Trophoblast cell (in vitro differentiated cells and primary cell): ENCODE data around the gene EPS15.

Experiments
- DNase-seq, 2 donors: peaks; one replicate each; pipeline ENCODE4 v3.0.0-alpha.2; 2016
- H2AFZ ChIP-seq: 2 replicates; pipeline ENCODE4 v1.6.1; 2013; ENCODE audit warnings: low read length, moderate library complexity, mild to moderate bottlenecking; ENCODE audit not compliant: insufficient read depth, poor library complexity
- H2AK5ac ChIP-seq: 2 replicates; pipeline ENCODE4 v1.6.1; 2013; ENCODE audit warnings: mild to moderate bottlenecking, low read length
- H2BK120ac ChIP-seq: 2 replicates; pipeline ENCODE4 v1.6.1; 2013; ENCODE audit warnings: low read length, mild to moderate bottlenecking, moderate library complexity; ENCODE audit not compliant: insufficient read depth, poor library complexity
- H2BK12ac ChIP-seq: 2 replicates; pipeline ENCODE4 v1.6.1; 2013; ENCODE audit warnings: mild to moderate bottlenecking, low read length, moderate library complexity
- H2BK5ac ChIP-seq: 2 replicates; pipeline ENCODE4 v1.6.1; 2013; ENCODE audit warnings: low read length, low read depth, moderate library complexity, mild to moderate bottlenecking; ENCODE audit not compliant: poor library complexity
- H3K14ac ChIP-seq: 2 replicates; pipeline ENCODE4 v1.6.1; 2013; ENCODE audit warnings: mild to moderate bottlenecking, low read length
- H3K18ac ChIP-seq: 2 replicates; pipeline ENCODE4 v1.6.1; 2013; ENCODE audit warnings: mild to moderate bottlenecking, low read length
- H3K23ac ChIP-seq: 2 replicates; pipeline ENCODE4 v1.6.1; 2013; ENCODE audit warnings: low read length
- H3K27ac ChIP-seq: 2 replicates; pipeline ENCODE4 v1.5.1; 2013; ENCODE audit warnings: low read depth, mild to moderate bottlenecking, inconsistent platforms, low read length, moderate library complexity
- H3K27me3 ChIP-seq: 2 replicates; pipeline ENCODE4 v1.6.1; 2013; ENCODE audit warnings: inconsistent platforms, mild to moderate bottlenecking, low read length, moderate library complexity; ENCODE audit not compliant: insufficient read depth
- H3K36me3 ChIP-seq, 2 experiments: 1 replicate in 1 of 2; 2 replicates in 1 of 2; pipeline ENCODE4 v1.6.1; 2013; ENCODE audit warnings: low read length in 2 of 2, mild to moderate bottlenecking in 2 of 2, moderate library complexity in 1 of 2; ENCODE audit not compliant: insufficient read depth in 2 of 2, control insufficient read depth in 1 of 2
- H3K4ac ChIP-seq: 2 replicates; pipeline ENCODE4 v1.6.1; 2013; ENCODE audit warnings: low read depth, mild to moderate bottlenecking, low read length, moderate library complexity
- H3K4me1 ChIP-seq, 2 experiments: 1 replicate in 1 of 2; 2 replicates in 1 of 2; pipeline ENCODE4 v1.6.1; 2013; ENCODE audit warnings: low read length in 2 of 2, mild to moderate bottlenecking in 2 of 2, moderate library complexity in 1 of 2; ENCODE audit not compliant: insufficient read depth in 2 of 2, control insufficient read depth in 1 of 2
- H3K4me2 ChIP-seq: 2 replicates; pipeline ENCODE4 v1.6.1; 2013; ENCODE audit warnings: inconsistent platforms, mild to moderate bottlenecking, low read length, moderate library complexity
- H3K4me3 ChIP-seq: 2 replicates; pipeline ENCODE4 v1.5.1; 2013; ENCODE audit warnings: mild to moderate bottlenecking, low read depth, low read length, inconsistent platforms
- H3K79me1 ChIP-seq: one replicate; pipeline ENCODE4 v1.6.1; 2013; ENCODE audit warnings: low read length
- H3K79me2 ChIP-seq: 2 replicates; pipeline ENCODE4 v1.6.1; 2013; ENCODE audit warnings: low read length, mild to moderate bottlenecking; ENCODE audit not compliant: control insufficient read depth, insufficient read depth, poor library complexity
- H3K9ac ChIP-seq: 2 replicates; pipeline ENCODE4 v1.6.1; 2013; ENCODE audit warnings: mild to moderate bottlenecking, low read length
- H3K9me3 ChIP-seq: 2 replicates; pipeline ENCODE4 v1.6.1; 2013; ENCODE audit warnings: low read depth, mild to moderate bottlenecking, control low read depth, inconsistent platforms, low read length; ENCODE audit not compliant: insufficient read depth
- H4K12ac ChIP-seq: 2 replicates; pipeline ENCODE4 v1.6.1; 2013; ENCODE audit warnings: low read depth, mild to moderate bottlenecking, low read length, moderate library complexity
- H4K8ac ChIP-seq: 2 replicates; pipeline ENCODE4 v1.6.1; 2013; ENCODE audit warnings: low read depth, mild to moderate bottlenecking, low read length, moderate library complexity
- H4K91ac ChIP-seq: one replicate; pipeline ENCODE4 v1.6.1; 2013; ENCODE audit warnings: low read depth, mild to moderate bottlenecking, low read length, moderate library complexity
- WGBS: extraction: QIAGEN DNeasy Blood & Tissue Kit; methylation state at CpG from one replicate; pipeline ENCODE4 v1.1.7; 2013; ENCODE audit warnings: missing lambda C conversion rate; ENCODE audit not compliant: insufficient read length, insufficient coverage; ENCODE audit errors: extremely low coverage; 5-methylcytosine and 5-hydroxymethylcytosine counted together

EPS15 gene

GRCh38 chr1:51498924-51499323 is 20.1 kb downstream of the EPS15 start:
- H3K4me3 ChIP-seq, result no peak overlapping the region
- WGBS, result no CpG with 5 or more reads among the region's 2 CpGs
- H2AK5ac ChIP-seq, result no peak overlapping the region
- no peak overlapping the region for H2BK120ac ChIP-seq
- H2BK5ac ChIP-seq, result no peak overlapping the region
- H3K4me1 ChIP-seq, result no peaks in the 10 kb centered on the region
- H3K9ac ChIP-seq, result no peak overlapping the region
- DNase-seq, result no peak
- no peak overlapping the region for H3K4me2 ChIP-seq
- H2BK12ac ChIP-seq, result no peak overlapping the region
- no peaks in the 10 kb centered on the region for H3K79me1 ChIP-seq
- no peaks in the 10 kb centered on the region for H3K27me3 ChIP-seq
- peaks cover 2 to 5% of the 10 kb centered on the region in 2 experiments for H3K36me3 ChIP-seq
- H4K12ac ChIP-seq, result no peak overlapping the region
- H3K9me3 ChIP-seq, result no peaks in the 10 kb centered on the region
- H3K23ac ChIP-seq, result no peak overlapping the region
- H4K8ac ChIP-seq, result no peak overlapping the region
- no peak overlapping the region for H3K4ac ChIP-seq
- no peak overlapping the region for H3K27ac ChIP-seq
- H4K91ac ChIP-seq, result no peak overlapping the region
- H2AFZ ChIP-seq, result no peak overlapping the region
- peaks cover 2% of the 10 kb centered on the region for H3K79me2 ChIP-seq
- H3K14ac ChIP-seq, result no peak overlapping the region
- H3K18ac ChIP-seq, result no peak overlapping the region

- Histone ChIP-seq H3K9ac (no peak overlapping the region), H3K9me3 (no peaks in the 10 kb centered on the region), H3K27me3 (no peaks in the 10 kb centered on the region), H3K23ac (no peak overlapping the region), H3K4me1 (no peaks in the 10 kb centered on the region), H3K4ac (no peak overlapping the region), H4K8ac (no peak overlapping the region), H3K79me2 (peaks cover 2% of the 10 kb centered on the region), H3K79me1 (no peaks in the 10 kb centered on the region), H2BK12ac (no peak overlapping the region), H2AFZ (no peak overlapping the region), H2AK5ac (no peak overlapping the region), H3K27ac (no peak overlapping the region), H3K4me2 (no peak overlapping the region), H4K12ac (no peak overlapping the region), H3K18ac (no peak overlapping the region), H3K36me3 (peaks cover 1 to 2% of the 10 kb centered on the region in 2 experiments), H2BK5ac (no peak overlapping the region), H2BK120ac (no peak overlapping the region), H3K14ac (no peak overlapping the region), H3K4me3 (no peak overlapping the region), H4K91ac (no peak overlapping the region)
- no CpG with 5 or more reads among the region's 5 CpGs for WGBS
- DNase-seq, result no peak
Observed at GRCh38 chr1:51497340-51497739, 21.7 kb downstream of the EPS15 start.

GRCh38 chr1:51494138-51494830 is 24.8 kb downstream of the EPS15 start:
- Histone ChIP-seq H2BK120ac (no peak overlapping the region), H2AK5ac (no peak overlapping the region), H2BK5ac (no peak overlapping the region), H3K36me3 (peaks cover 0 to under 1% of the 10 kb centered on the region in 2 experiments), H3K4me3 (no peak overlapping the region), H3K4me2 (no peak overlapping the region), H3K18ac (no peak overlapping the region), H3K14ac (no peak overlapping the region), H3K27me3 (no peaks in the 10 kb centered on the region), H3K79me1 (no peaks in the 10 kb centered on the region), H3K23ac (no peak overlapping the region), H4K91ac (no peak overlapping the region), H3K4ac (peak overlapping the region; percentile 89), H2BK12ac (no peak overlapping the region), H3K79me2 (peaks cover 2% of the 10 kb centered on the region), H3K27ac (no peak overlapping the region), H4K12ac (no peak overlapping the region), H3K9me3 (no peaks in the 10 kb centered on the region), H3K4me1 (no peaks in the 10 kb centered on the region), H4K8ac (no peak overlapping the region), H3K9ac (no peak overlapping the region), H2AFZ (no peak overlapping the region)
- DNase-seq, result no peak
- no CpG with 5 or more reads among the region's 1 CpG for WGBS

GRCh38 chr1:51491166-51491981 is 27.7 kb downstream of the EPS15 start:
- DNase-seq, result no peak
- Histone ChIP-seq H4K12ac (no peak overlapping the region), H3K27ac (no peak overlapping the region), H3K36me3 (peaks cover 0 to 2% of the 10 kb centered on the region in 2 experiments), H3K4ac (no peak overlapping the region), H2BK5ac (no peak overlapping the region), H4K91ac (no peak overlapping the region), H3K18ac (no peak overlapping the region), H2AFZ (no peak overlapping the region), H3K79me1 (no peaks in the 10 kb centered on the region), H3K14ac (no peak overlapping the region), H3K4me2 (no peak overlapping the region), H4K8ac (no peak overlapping the region), H2BK120ac (no peak overlapping the region), H3K4me1 (no peaks in the 10 kb centered on the region), H3K23ac (no peak overlapping the region), H3K4me3 (no peak overlapping the region), H3K9ac (no peak overlapping the region), H3K27me3 (no peaks in the 10 kb centered on the region), H2AK5ac (no peak overlapping the region), H3K79me2 (peaks cover 4% of the 10 kb centered on the region), H2BK12ac (no peak overlapping the region), H3K9me3 (no peaks in the 10 kb centered on the region)
- WGBS, result no CpG with 5 or more reads among the region's 4 CpGs
